GM18517 (cell line): Measurements from ENCODE around the gene ARID1A.
A peak's percentile ranks its signal among the peaks of the same experiment; 100 is the strongest.

Experiments used
- ATAC-seq: cut with Tn5 transposase; IDR thresholded peaks from one replicate; pipeline ENCODE4 v1.9.1; 2021; ENCODE audit warnings: mild to moderate bottlenecking, moderate library complexity; ENCODE audit not compliant: unreplicated experiment

ARID1A gene

GRCh38 chr1:26727476-26727875 lies 31.7 kb downstream of the ARID1A start:
- ATAC-seq, result no peak

- no peak for ATAC-seq
Observed at GRCh38 chr1:26728645-26729044, 32.8 kb downstream of the ARID1A start.

GRCh38 chr1:26729633-26730032 lies 33.8 kb downstream of the ARID1A start:
- ATAC-seq, result no peak

GRCh38 chr1:26730695-26731094 lies 34.9 kb downstream of the ARID1A start:
- ATAC-seq, result no peak

- no peak for ATAC-seq
Observed at GRCh38 chr1:26731233-26731902, 35.6 kb downstream of the ARID1A start.

- ATAC-seq, result no peak
Observed at GRCh38 chr1:26733392-26733791, 37.6 kb downstream of the ARID1A start.

GRCh38 chr1:26733982-26734381 lies 38.2 kb downstream of the ARID1A start:
- no peak for ATAC-seq

GRCh38 chr1:26734501-26735058 lies 38.8 kb downstream of the ARID1A start:
- ATAC-seq, result no peak

- no peak for ATAC-seq
Observed at GRCh38 chr1:26739329-26739914, 43.6 kb downstream of the ARID1A start.

- ATAC-seq, result no peak
Observed at GRCh38 chr1:26740023-26740634, 44.3 kb downstream of the ARID1A start.

GRCh38 chr1:26740952-26741351 lies 45.1 kb downstream of the ARID1A start:
- ATAC-seq, result no peak

GRCh38 chr1:26743426-26744059 lies 47.7 kb downstream of the ARID1A start:
- no peak for ATAC-seq

GRCh38 chr1:26744075-26744959 lies 48.5 kb downstream of the ARID1A start:
- peak; percentile 96 for ATAC-seq

GRCh38 chr1:26745191-26745590 lies 49.4 kb downstream of the ARID1A start:
- no peak for ATAC-seq

GRCh38 chr1:26747048-26747447 lies 51.2 kb downstream of the ARID1A start:
- ATAC-seq, result no peak

- ATAC-seq, result no peak
Observed at GRCh38 chr1:26748351-26748750, 52.5 kb downstream of the ARID1A start.

- ATAC-seq, result no peak
Observed at GRCh38 chr1:26749458-26749857, 53.6 kb downstream of the ARID1A start.

- ATAC-seq, result no peak
Observed at GRCh38 chr1:26750428-26750827, 54.6 kb downstream of the ARID1A start.

- no peak for ATAC-seq
Observed at GRCh38 chr1:26752519-26752918, 56.7 kb downstream of the ARID1A start.

GRCh38 chr1:26754086-26754874 lies 58.5 kb downstream of the ARID1A start:
- ATAC-seq, result no peak
